Stimulated activated CD8-positive, alpha-beta memory T cell treated with anti-CD3 and anti-CD28 coated beads, Interleukin-4, amount 100 ng/mL, for 1 hour (primary cell): ENCODE results near the gene NCAPH2.
A peak's percentile ranks its signal among the peaks of the same experiment; 100 is the strongest.
"Not testable (repeated sequence)": the region's sequence is repeated elsewhere in the genome, so short reads cannot be mapped to it uniquely, and the experiment has no call there.

Source experiments
- DNase-seq, 2 donors: peaks; one replicate each; pipeline ENCODE4 v3.0.0-alpha.2; 2020; ENCODE audit warnings: low read depth in 2 of 2, low spot score in 1 of 2

NCAPH2 gene

DNA sequence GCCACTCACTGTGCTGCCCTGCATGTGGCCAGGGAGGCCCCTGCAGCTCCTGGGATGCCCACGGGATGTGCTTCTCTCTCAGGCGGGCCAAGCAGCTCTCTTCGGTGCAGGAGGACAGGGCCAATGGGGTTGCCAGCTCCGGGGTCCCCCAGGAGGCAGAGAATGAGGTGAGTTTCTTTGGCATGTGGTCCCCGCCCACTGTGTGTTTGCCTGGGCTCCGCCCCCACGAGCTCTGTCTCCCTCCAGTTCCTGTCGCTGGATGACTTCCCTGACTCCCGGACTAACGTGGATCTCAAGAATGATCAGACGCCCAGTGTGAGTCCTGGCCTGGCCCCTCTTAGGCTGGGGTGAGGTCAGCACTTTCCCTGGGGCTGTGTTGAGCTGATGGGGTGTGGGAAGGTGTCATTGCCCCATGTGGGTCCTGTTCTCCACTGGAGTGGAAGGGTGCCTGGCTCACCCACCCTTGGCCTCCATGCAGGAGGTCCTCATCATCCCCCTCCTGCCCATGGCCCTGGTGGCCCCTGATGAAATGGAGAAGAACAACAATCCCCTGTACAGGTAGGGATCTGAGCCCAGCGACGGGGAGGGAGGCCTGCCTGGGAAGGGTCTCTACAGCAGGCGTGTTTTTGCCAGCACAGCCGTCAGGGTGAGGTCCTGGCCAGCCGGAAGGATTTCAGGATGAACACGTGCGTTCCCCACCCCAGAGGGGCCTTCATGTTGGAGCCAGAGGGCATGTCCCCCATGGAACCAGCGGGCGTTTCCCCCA, 9.7 kb downstream of the NCAPH2 start:
- no peak for DNase-seq

DNA sequence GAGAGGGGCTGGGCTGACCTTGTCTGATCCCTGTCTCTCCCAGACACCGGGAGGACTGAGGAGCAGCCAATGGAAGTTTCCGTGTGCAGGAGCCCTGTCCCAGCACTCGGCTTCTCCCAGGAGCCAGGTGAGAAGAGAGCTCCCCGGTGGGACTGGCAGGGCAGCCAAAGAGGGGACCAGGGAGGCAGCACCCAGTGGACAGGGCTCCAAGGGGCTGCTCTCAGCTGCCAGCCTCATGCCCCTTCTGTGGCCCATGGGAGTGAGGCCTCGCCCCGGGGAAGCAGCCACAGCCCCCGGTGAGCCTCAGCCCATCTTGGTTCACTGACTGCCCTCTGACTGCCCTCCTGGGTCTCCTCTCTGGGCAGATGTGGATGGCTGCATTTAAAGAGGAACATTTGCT, 10.6 kb downstream of the NCAPH2 start:
- DNase-seq, result no peak

DNA sequence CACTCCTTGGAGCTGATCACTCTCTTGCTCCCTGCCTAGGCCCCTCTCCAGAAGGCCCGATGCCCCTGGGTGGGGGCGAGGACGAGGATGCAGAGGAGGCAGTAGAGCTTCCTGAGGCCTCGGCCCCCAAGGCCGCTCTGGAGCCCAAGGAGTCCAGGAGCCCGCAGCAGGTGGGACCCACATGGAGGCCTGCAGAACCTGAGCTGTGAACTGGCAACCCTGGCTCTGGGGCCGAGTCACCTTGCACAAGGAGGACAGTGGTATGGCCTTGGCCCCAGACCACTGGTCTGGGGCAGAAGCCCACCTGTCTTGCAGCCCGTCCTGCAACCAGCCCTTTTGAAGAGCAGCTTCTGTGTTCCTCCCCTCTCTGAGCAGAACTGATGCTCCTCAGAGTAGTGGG, 11.1 kb downstream of the NCAPH2 start:
- no peak for DNase-seq

DNA sequence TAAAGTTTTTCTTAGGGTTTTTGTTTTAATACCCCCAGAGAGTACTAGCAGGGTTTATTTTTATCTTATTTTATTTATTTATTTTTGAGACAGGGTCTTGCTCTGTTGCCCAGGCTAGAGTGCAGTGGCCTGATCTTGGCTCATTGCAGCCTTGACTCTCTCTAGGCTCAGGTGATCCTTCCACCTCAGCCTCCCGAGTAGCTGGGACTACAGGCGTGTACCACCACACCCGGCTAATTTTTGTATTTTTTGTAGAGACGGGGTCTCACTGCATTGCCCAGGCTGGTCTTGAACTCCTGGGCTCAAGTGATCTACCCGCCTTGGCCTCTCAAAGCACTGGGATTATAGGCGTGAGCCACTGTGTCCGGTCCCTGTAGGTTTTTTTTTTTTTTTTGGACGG, 12.2 kb downstream of the NCAPH2 start:
- DNase-seq, result not testable (repeated sequence)

DNA sequence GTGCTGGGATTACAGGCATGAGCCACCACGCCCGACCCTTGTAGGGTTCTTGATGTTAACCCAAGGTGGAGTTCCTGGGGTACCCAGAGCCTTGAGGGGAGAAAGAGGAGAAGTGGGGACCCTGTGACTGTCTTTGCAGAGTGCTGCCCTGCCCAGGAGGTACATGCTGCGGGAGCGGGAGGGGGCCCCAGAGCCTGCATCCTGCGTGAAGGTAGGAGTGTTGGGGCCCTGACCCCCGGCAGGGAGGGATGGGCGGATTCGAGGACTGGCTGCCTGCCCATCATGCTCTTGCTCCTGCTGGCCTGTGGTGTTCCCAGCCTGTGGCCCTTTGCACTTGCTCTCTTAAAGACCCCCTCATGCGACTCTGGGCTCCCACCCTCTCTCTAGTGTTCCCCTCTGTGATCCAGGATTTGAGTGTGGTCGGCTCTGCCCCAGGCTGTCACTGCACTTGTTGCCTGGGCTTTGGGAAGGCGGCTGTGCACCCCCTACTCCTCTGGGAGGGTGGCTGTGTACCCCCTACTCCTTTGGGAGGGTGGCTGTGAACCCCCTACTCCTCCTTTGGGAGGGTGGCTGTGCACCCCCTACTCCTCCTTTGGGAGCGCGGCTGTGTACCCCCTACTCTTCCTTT, 12.9 kb downstream of the NCAPH2 start:
- no peak for DNase-seq

DNA sequence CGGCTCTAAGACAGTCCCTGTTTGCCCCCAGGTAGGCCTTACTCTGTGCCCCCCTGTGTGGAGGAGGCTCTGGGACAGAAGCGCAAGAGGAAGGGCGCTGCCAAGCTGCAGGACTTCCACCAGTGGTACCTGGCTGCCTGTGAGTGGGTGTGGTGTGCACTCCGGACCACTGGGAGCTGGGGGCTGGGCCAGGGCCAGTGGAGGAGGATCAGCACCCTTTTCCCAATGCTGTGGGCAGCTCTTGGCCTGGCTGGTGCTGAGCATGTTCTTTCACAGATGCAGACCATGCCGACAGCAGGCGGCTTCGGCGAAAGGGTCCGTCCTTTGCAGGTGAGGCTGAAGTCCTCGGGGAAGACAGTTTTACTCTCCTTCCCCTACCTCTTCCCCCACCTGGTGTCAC, 13.7 kb downstream of the NCAPH2 start:
- no peak for DNase-seq

DNA sequence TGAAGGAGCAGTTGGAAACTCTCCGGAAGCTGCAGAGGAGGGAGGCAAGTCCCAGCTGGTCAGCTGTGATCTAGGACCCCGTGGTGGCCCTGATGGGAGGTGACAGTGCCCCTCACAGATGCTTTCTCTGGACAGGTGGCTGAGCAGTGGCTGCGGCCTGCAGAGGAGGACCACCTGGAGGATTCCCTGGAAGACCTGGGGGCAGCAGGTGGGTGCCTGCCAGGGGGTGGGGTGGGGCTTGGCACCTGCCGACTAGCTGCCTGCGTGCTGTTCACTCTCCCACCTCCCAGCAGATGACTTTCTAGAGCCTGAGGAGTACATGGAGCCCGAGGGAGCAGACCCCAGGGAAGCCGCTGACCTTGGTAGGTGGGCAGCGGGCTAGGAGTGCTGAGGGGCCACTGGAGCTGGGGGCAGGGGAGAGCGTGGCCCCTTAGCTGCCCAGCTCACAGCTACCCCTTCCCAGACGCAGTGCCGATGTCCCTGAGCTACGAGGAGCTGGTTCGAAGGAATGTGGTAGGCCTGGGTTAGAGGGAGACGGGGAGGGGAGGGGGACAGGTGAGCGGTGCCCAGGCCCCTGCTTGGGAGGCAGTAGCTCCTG, 14.3 kb downstream of the NCAPH2 start:
- DNase-seq, result no peak

DNA sequence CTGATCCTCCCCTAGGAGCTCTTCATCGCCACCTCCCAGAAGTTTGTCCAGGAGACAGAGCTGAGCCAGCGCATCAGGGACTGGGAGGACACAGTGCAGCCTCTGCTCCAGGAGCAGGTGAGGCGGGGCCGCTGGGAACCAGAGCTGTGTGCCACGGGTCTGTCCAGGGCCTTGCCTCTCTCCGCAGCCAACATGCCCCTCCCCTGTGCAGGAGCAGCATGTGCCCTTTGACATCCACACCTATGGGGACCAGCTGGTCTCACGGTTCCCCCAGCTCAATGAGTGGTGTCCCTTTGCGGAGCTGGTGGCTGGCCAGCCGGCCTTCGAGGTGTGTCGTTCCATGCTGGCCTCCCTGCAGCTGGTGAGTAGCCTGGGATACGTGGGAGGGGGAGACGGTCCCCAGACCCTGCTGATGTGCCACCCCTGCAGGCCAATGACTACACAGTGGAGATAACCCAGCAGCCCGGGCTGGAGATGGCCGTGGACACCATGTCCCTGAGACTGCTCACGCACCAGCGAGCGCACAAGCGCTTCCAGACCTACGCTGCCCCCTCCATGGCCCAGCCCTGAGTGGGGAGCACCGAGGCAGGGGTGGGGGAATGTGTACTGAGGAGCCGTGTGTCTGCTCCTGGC, 14.9 kb downstream of the NCAPH2 start:
- DNase-seq, result no peak

DNA sequence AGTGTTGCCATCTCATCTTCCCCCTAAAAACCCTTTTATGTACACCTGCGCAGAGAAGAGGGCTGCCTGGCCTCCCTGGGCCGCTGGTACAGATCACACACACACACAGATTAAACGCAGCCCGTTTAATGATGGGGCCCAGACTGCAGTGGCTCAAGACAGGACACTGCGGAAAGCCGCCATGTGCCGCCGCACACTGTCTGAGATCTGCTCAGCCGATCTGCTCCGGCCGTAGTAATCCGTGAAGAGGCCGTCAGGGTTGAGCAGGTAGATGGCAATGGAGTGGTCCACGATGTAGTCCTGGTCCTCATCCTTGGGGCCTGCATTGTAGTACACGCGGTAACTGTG, 15.4 kb downstream of the NCAPH2 start:
- DNase-seq, result no peak

DNA sequence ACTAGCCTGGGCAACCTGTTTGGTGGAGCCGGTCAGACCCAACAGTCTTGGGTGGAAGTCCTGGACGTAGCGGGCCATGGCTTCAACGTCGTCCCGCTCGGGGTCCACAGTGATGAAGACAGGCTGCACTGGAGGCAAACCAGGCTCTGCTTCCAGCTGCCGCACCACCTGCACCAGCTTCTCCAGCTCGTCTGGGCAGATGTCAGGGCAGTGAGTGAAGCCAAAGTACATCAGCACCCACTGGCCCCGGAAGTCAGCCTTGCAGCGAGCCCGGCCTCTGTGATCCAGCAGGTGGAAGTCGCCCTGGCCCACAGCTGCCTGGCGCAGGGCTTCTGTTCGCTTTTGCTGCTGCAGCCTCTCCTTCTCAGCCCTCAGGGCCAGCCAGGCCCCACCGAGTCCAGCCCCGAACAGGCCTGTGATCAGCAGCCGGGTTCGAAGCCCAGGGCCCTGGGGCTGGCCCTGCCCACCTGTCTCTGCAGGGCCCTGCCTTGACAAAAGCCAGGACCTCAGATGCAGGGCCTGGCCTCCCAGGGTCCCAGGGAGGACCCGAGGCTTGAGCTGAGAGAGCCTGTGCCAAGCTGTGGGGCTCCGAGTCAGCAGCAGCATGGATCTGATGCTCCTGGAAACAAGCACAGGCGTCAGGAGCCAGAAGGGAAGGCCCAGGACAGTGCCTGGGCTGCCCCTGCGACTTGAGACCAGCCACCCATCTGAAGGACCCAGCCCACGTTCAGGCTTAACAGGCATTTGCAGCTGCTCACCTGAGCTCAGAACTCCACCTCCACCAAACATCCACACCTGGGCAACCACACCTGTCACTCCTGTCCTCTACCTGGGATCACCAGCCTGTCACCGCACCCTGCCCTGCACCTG, 16.0 kb downstream of the NCAPH2 start:
- no peak for DNase-seq

DNA sequence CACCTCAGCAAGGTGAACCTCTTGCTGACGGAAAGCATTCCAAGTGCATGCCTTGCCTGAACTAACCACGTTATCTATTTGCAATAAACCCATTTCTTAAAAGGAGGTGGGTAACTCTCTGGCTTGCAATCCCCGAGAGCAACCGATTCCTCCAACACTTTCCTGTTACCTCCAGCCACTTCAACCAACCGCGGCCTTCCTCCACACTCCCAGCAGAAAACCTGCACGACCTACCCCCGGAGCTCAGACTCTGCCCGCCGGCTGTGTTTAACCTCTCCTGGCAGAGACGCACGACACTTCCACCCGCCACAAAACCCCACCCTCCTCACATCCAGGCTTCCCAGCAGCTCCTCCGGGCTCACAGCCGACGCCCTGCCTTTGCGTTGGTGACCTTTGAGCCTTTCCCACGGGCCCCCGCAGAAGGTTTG, 16.7 kb downstream of the NCAPH2 start:
- no peak for DNase-seq

DNA sequence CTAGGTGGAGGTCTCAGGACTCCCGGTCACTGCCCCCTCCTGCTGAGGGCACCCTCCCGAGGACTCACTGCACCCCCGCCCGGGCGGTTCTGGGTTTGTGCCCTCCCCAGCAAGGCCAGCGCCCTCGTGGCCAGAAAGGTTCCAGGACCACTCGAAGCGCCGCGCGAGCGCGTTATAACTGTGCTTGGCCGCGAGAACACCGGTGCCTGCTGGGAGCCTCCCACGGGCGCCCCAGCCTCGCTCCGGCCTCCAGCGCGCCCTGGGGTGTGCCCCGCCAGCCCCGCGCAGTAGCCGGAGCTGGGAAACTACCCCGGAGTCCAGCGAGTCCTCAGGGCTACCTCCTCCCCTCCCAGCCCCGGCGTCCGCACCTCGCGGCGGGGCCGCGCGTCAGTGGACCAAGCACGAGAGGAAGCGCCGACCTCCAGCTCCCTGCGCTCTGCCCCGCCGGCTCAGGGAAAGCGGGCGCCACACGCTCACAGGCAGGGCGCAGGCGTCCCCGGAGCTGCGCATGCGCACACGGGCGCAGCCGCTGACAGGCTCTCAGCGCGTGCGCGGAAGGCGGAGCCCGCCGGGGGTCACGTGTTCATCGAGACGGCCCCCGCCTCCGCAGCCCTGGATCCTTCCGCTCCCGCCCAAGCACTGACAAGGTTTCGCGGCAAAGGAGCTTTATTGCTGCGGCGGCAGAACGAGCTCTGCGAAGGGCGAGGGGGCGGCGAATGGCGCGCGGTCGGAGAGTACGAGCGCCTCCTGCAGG, 17.3 kb downstream of the NCAPH2 start, which contains the start of gene SCO2:
TSS of gene SCO2 (minus strand) at position 495 of the 754 bp plus-strand sequence. CDS start 1,187 bp downstream, outside the sequence.
- DNase-seq, result peak; percentile 85 to 96

DNA sequence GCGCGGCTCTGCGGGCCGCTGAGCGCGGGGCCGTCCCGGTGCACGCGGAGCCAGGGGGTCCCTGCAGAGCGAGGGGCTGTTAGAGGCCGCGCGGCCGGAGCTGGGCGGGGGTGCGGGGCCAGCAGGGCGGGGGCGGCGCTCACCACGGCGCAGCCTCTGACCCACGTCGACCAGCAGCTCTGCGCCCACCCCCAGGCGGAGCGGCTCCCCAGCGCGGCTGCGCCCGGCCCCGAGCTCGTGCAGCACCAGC, 17.8 kb downstream of the NCAPH2 start:
- no peak for DNase-seq

DNA sequence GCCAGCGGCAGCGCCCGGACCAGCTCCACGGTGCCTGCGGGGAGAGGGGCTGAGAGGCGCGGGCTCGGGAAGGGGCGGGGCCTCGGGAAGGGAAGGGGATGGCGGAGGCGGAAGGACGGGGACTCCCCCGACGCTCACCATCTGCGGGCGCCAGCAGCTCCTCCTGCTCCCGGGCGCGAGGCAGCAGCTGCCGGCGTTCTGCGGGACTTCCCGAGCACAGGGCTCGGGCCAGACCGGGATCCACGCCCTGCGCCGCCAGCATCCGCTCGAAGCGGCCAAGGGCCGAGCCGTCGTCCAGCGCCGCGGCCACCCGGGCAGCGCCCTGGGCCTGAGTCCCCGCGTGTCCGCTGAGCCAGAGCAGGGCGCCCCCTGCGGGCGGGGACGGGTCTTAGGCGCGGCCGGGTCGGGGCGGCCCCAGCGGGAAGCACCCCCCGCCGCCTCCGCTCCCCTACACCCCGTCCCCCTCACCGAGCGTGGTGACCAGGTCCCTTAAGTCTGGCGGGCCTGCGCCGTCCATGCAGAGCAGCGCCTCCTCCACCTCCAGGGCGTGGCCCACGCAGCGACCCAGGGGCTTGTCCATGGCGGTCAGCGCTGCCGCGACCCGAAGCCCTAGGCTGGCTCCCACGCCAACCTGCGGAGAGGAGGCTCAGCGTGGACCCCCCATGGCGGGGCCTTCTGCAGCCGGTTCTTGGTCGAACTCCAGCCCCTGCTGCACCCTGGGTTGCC, 18.2 kb downstream of the NCAPH2 start:
- DNase-seq, result peak; percentile 50 to 65

DNA sequence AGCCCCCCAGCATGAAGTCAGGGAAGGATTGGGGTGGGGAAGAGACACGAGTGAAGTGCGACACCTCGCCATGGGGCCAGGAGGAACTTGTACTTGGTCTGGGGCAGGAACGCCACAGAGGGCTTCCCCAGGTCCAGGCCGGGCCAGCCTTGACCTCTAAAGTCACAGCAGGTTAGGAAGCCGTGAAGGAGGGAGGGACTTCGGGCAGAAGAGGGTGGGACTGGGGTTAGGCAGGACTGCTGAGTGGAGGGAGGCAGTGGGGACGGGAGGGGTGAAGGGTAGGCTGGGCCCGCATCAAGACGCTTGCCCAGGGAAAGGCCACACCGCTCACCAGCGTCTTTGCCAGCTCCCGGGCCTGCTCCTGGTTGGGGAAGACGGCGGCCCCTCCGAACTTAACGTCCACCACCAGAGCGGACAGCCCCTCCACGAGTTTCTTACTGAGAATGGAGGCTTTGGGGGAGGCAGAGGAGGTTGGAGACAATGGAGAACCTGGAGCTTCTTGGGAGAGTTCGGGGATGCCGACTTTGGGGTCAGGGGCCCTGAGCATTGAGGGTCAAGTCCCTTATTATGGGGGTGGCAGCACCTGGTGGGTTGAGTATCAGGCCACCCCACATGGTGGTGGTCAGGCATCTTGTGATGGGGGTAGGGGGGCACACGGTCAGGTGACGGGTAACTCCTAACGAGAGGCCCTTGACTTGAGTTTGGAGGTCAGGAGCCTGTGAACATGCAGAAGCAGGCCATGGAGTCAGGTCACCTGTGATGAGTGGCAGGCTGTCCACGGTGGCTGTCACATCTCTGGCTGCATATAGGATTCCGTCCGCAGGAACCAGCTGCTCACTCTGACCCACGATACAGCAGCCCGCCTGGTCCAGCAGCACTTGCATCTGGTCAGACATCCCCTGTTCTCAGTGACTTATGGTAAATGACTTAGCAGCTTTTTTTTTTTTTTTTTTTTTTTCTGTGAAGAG, 19.1 kb downstream of the NCAPH2 start:
- DNase-seq, result no peak

DNA sequence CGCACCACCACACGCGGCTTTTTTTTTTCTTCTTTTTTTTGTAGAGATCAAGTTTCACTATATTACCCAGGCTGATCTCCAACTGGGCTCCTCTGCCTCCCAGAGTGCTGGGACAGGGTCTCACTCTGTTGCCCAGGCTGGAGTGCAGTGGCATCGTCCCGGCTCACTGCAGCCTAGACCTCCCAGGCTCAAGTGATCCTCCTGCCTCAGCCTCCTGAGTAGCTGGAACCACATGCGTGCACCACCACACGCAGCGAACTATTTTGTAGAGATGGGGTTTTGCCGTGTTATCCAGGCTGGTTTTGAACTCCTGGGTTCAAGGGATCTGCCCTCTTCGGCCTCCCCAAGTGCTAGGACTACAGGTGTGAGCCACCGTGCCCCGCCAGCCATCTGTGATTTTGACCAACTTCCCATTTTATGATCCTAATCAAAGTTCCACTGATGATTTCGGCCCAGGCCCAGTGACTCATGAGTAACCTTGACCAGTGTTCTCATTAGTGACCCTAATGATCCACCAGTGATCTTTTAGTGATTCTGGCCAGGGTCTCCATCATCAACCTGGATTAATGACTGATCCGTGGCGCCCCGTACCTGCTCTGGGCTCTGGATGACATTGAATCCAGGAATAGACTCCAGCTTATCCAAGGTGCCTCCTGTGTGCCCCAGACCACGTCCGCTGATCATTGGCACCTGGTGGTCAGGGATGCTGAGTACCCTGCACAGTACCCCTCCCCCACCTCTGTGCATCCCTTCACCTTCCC, 20.1 kb downstream of the NCAPH2 start:
- DNase-seq, result no peak

DNA sequence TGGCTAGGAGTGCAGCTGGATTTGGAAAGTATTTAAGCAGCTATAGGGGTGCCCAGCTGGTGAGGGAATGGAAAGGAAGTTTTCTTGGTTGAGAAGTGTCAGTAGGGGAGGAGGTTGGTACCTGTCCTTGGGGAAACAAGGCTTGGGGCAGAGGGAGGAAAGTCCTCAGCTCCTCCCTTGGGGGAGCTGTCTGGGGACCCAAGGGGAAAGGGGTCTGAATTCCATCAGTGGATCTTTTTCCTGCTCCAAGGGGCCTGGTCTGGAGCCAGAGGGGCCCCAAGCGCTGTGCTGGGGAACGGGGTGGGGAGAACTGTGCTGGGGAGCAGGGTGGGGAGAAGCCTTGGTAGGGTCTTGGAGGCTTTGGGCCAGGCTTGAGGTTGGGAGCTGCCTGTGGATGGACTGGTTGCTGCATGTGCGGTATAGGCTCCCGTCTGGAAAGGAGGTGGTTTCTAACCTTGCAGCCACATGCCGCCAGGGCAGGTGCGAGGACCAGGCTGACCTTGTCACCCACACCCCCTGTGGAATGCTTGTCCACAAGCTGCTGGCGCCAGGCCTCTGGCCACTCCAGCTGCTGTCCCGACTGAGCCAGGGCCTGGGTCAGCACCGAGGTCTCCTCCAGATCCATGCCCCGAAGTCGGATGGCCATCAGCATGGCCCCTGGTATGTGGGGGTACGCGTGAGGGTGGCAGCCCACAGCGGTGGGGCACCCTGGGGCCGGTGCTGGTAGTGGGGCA, 20.8 kb downstream of the NCAPH2 start:
- DNase-seq, result no peak
